NCI-H2196 treated with DMSO at 0.1 percent for 48 hours (cell line): Measurements from ENCODE around the gene ZNF836.

Source experiments
- DNase-seq: peaks from one replicate; lab custom pipeline; 2025; ENCODE audit not compliant: unreplicated experiment; lab: John Stamatoyannopoulos, UW

ZNF836 gene

GRCh38 chr19:52188822-52189734, 17.7 kb upstream of the ZNF836 start:
- peak; percentile 40 for DNase-seq

GRCh38 chr19:52187407-52187806, 16.0 kb upstream of the ZNF836 start:
- DNase-seq, result no peak

GRCh38 chr19:52176574-52176973, 5.2 kb upstream of the ZNF836 start:
- DNase-seq, result no peak

- no peak for DNase-seq
These were observed 926 bp upstream of the ZNF836 start for GRCh38 chr19:52172347-52172746.

- peak; percentile 2 for DNase-seq
These were observed 529 bp downstream of the ZNF836 start for GRCh38 chr19:52170863-52171320.

- no peak for DNase-seq
These were observed 1.1 kb downstream of the ZNF836 start for GRCh38 chr19:52170304-52170703.

GRCh38 chr19:52155596-52156359, 15.6 kb downstream of the ZNF836 start:
- DNase-seq, result no peak

GRCh38 chr19:52148256-52148655, 23.2 kb downstream of the ZNF836 start:
- no peak for DNase-seq

GRCh38 chr19:52142001-52142595, 29.3 kb downstream of the ZNF836 start:
- no peak for DNase-seq

DNA sequence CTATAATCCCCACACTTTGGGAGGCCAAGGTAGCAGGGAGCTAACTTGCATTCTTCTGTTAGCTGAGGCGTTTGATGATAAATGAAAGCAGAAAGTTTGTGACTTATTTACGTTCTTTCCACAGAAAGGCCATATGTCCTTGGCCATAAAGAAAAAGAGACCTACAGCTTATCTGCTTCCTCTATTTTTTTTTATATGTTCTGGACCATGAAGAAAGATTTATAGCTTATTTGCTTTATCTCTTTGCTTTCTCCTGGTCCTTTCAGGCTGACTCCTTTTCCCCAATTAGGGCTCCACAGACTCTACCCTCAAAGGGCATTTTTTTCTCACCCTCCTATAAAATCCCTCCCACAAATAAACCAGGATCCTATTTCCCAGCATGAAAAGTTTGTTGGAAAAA, 30.2 kb downstream of the ZNF836 start:
- no peak for DNase-seq

DNA sequence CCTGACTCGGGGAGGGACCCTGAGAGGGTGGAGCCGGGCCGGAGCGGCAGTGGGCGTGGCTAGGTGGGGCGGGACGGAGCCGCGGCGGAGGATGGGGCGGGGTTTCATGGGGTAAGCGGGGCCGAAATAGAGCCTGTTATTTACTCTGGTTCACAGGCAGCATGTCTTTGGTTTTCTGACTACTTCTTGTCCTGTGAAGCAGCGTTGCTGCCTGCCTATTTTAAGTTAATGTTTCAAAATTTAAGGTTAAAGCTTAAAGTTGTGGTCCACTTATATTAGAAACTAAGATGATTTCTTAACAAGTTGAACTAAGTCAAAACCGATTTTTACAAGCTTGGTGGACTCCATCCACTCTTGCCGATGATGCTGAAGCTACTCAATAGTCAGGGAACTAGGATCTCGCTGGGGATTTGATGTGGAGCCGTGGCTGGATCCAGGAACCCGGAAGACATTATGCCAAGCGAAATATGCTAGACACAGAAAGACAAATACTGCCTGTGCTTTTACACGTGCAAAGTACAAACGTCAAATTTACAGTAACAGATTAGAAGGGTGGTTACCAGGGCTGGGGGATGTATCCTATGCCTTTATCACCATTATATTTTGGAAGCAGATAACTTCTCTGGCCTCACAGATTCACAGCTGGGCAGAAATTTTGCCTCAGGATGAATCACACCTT, 31.2 kb downstream of the ZNF836 start:
- DNase-seq, result peak; percentile 88

GRCh38 chr19:52139252-52140031, 32.0 kb downstream of the ZNF836 start, which contains the start of gene ZNF616:
Gene ZNF616, minus strand, starts transcription at chr19:52139938. Its CDS starts 9,426 bp downstream, at chr19:52130512.
- DNase-seq, result peak; percentile 72

GRCh38 chr19:52138983-52139251, 32.5 kb downstream of the ZNF836 start:
- DNase-seq, result no peak

DNA sequence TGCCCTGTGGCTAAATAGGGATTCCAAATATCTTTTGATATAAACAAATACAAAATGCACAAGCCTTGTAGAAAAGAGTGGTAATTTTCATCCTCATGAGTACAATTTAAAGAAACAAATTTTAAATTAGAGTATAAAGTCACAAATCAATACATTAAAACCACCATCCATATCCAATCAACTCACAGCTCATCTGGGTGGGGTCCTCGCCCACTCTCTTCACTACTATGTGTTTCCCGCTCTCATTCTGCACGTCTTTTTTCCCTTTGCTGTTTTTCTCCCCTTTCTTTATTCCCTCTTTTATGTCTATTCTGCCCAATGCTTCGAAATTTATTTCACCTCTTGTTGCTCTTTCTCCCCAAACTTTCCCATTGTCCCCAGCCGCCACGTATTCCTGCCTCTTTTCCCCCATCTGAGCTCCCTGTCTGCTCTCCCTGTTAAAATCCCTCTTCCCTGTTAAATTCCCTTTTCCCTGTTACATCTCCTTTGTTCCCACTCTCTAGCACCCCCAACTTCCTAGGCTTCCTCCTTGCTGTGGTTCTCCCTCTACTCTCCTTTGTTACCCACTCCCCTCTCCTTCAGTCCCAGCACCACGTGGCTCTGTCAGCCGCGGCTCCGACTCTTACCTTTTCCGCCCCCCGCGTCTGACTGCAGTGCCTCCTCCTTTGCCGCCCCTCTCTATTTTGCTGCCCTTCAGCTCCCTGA, 33.0 kb downstream of the ZNF836 start:
- peak; percentile 7 for DNase-seq

- DNase-seq, result no peak
These were observed 51.1 kb downstream of the ZNF836 start for GRCh38 chr19:52120286-52120685.

- no peak for DNase-seq
These were observed 55.8 kb downstream of the ZNF836 start for GRCh38 chr19:52115526-52116053.

- DNase-seq, result no peak
These were observed 56.7 kb downstream of the ZNF836 start for GRCh38 chr19:52114691-52115090.

- DNase-seq, result no peak
These were observed 58.8 kb downstream of the ZNF836 start for GRCh38 chr19:52112624-52113023.

DNA sequence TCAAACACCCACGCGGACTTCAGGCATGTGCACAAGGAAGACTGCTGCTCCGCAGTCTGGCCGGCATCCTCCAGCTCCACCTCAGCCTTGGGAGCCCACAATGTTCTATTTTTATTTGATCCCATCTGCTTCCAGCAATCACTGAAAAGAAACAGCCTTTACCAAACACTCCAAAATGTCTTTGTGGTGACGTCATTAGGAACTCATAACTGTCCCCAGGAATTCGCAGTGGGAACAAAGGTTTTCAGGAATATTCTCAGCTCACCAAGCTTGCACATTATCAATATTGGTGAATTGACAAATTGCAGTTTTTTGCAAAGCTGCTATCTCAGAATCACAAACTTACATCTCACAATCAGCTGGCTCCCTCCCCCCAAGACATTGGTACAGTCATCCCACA, 60.6 kb downstream of the ZNF836 start:
- DNase-seq, result no peak
